HCT116 (cell line): ENCODE results near the gene AP5M1. TPM values are rescaled to one million over a fixed set of nuclear protein-coding genes. Genes with fewer than 3 reads are reported as not detected.

Source experiments
- ATAC-seq: fragments of 200-7000 bp; cut with Tn5 transposase; 2 replicates; pipeline ENCODE4 v1.9.1; 2020; ENCODE audit warnings: mild to moderate bottlenecking, moderate library complexity
- BruUV-seq: library from RNA; stranded (reverse); fragments of 400-500 nt; replicated peaks from 2 replicates; lab custom pipeline; 2021; lab: Mats Ljungman, UMichigan
- CTCF ChIA-PET: fragments of 300-600 bp; sonication (Branson Sonifier 250); formaldehyde crosslinking; loops from one replicate; lab custom pipeline; 2021; ENCODE audit warnings: antibody characterized with exemption; lab: Charles Lee
- POLR2A ChIA-PET: fragments of 300-600, 350-600 bp; sonication (Branson Sonifier 250); formaldehyde crosslinking; loops from one replicate; lab custom pipeline; 2021; ENCODE audit warnings: antibody characterized with exemption; lab: Charles Lee
- RAD21 ChIA-PET, 2 experiments: fragments of 300-600 bp; sonication (Branson Sonifier 250); formaldehyde crosslinking; loops; one replicate each; lab custom pipeline; 2023; ENCODE audit warnings: low total read pairs in 2 of 2; ENCODE audit not compliant: uncharacterized antibody in 2 of 2, unreplicated experiment in 2 of 2, low non-redundant PET in 1 of 2; lab: Charles Lee
- DNase-seq: peaks from one replicate; pipeline ENCODE4 v3.0.0-alpha.2; 2010; ENCODE audit warnings: low read depth, low spot score
- H2AFZ ChIP-seq: fragments of 200-600 bp; shearing (Covaris generic), sonication (generic); 2 replicates; pipeline ENCODE4 v1.6.1; 2017; ENCODE audit warnings: low read depth, mixed run types, mixed read lengths, antibody characterized with exemption, low read length; ENCODE audit not compliant: poor library complexity, severe bottlenecking
- H3K27ac ChIP-seq: 2 replicates; pipeline ENCODE4 v1.5.1; 2012; ENCODE audit warnings: low read depth, low read length
- H3K27me3 ChIP-seq: fragments of 200-600 bp; sonication (generic); 2 replicates; pipeline ENCODE4 v1.6.1; 2016; ENCODE audit warnings: mixed run types, low read length, mixed read lengths; ENCODE audit not compliant: insufficient read depth
- H3K36me3 ChIP-seq, 2 experiments: fragments of 200-500 bp in 1 of 2; fragments of 200-600 bp in 1 of 2; sonication (Bioruptor generic) in 1 of 2; sonication (generic) in 1 of 2; 2 replicates each; pipeline versions ENCODE4 v1.5.1 to v1.6.1; 2014 to 2016; ENCODE audit warnings: low read length in 2 of 2, inconsistent platforms in 1 of 2, mixed read lengths in 1 of 2, mixed run types in 1 of 2; ENCODE audit not compliant: insufficient read depth in 2 of 2, control insufficient read depth in 1 of 2
- H3K4me1 ChIP-seq, 2 experiments: fragments of 200-600 bp in 1 of 2; sonication (generic) in 1 of 2; 2 replicates each; pipeline versions ENCODE4 v1.5.1 to v1.6.1; 2012 to 2017; ENCODE audit warnings: low read length in 2 of 2, inconsistent platforms in 1 of 2, mild to moderate bottlenecking in 1 of 2, mixed read lengths in 1 of 2, mixed run types in 1 of 2, moderate library complexity in 1 of 2; ENCODE audit not compliant: insufficient read depth in 2 of 2, control insufficient read depth in 1 of 2
- H3K4me2 ChIP-seq: fragments of 200-600 bp; sonication (generic); 2 replicates; pipeline ENCODE4 v1.6.1; 2017; ENCODE audit warnings: mixed run types, low read length, mixed read lengths
- H3K4me3 ChIP-seq, 2 experiments: fragments of 200-600 bp in 1 of 2; sonication (generic) in 1 of 2; replicated peaks in 1 of 2; 2 replicates each; pipeline ENCODE4 v1.5.1; 2011 to 2016; ENCODE audit warnings: low read length in 2 of 2, control low read depth in 1 of 2, low read depth in 1 of 2, mild to moderate bottlenecking in 1 of 2, mixed read lengths in 1 of 2, mixed run types in 1 of 2
- H3K79me2 ChIP-seq: fragments of 200-600 bp; sonication (generic); 2 replicates; pipeline ENCODE4 v1.6.1; 2017; ENCODE audit warnings: mild to moderate bottlenecking, mixed run types, low read length, moderate library complexity, mixed read lengths; ENCODE audit not compliant: insufficient read depth
- H3K9ac ChIP-seq: fragments of 200-600 bp; sonication (generic); 2 replicates; pipeline ENCODE4 v1.6.1; 2016; ENCODE audit warnings: low read length, mixed read lengths
- H3K9me2 ChIP-seq: fragments of 200-600 bp; sonication (generic), shearing (Covaris generic); 2 replicates; pipeline ENCODE4 v1.6.1; 2017; ENCODE audit warnings: mixed run types, mild to moderate bottlenecking, moderate library complexity; ENCODE audit not compliant: insufficient read depth
- H3K9me3 ChIP-seq, 2 experiments: fragments of 200-500 bp in 1 of 2; fragments of 200-600 bp in 1 of 2; sonication (Bioruptor generic) in 1 of 2; sonication (generic) in 1 of 2; 2 replicates each; pipeline ENCODE4 v1.6.1; 2014 to 2017; ENCODE audit warnings: low read length in 2 of 2, mixed read lengths in 2 of 2, inconsistent platforms in 1 of 2, low read depth in 1 of 2, mild to moderate bottlenecking in 1 of 2, mixed run types in 1 of 2, moderate library complexity in 1 of 2; ENCODE audit not compliant: control insufficient read depth in 1 of 2, insufficient read depth in 1 of 2
- H4K20me1 ChIP-seq: fragments of 200-600 bp; sonication (generic), shearing (Covaris generic); 2 replicates; pipeline ENCODE4 v1.6.1; 2017; ENCODE audit warnings: mixed run types, mild to moderate bottlenecking, moderate library complexity; ENCODE audit not compliant: insufficient read depth
- CBX3 ChIP-seq: IDR thresholded peaks from 2 replicates; pipeline ENCODE4 v1.6.1; 2012; ENCODE audit warnings: low read depth
- EGR1 ChIP-seq: IDR thresholded peaks from 2 replicates; pipeline ENCODE4 v1.6.1; 2012; ENCODE audit warnings: low read depth
- EZH2phosphoT487 ChIP-seq: fragments of 200-600 bp; IDR thresholded peaks from 2 replicates; pipeline ENCODE4 v1.6.1; 2018; ENCODE audit warnings: antibody characterized with exemption, borderline replicate concordance
- FOSL1 ChIP-seq: IDR thresholded peaks from 2 replicates; pipeline ENCODE4 v1.6.1; 2012; ENCODE audit warnings: low read depth
- JUND ChIP-seq: IDR thresholded peaks from 2 replicates; pipeline ENCODE4 v1.6.1; 2012
- POLR2A ChIP-seq: IDR thresholded peaks from 2 replicates; pipeline ENCODE4 v1.7.0; 2011; ENCODE audit warnings: borderline replicate concordance; ENCODE audit not compliant: insufficient read depth, insufficient read length; ENCODE audit errors: extremely low read depth
- POLR2AphosphoS5 ChIP-seq: IDR thresholded peaks from 2 replicates; pipeline ENCODE4 v1.6.1; 2011; ENCODE audit warnings: mild to moderate bottlenecking, low read depth, low read length, moderate library complexity
- SIN3A ChIP-seq: IDR thresholded peaks from 2 replicates; pipeline ENCODE4 v1.6.1; 2012; ENCODE audit warnings: low read depth
- SP1 ChIP-seq: IDR thresholded peaks from 2 replicates; pipeline ENCODE4 v1.6.1; 2012; ENCODE audit warnings: low read depth
- SRF ChIP-seq: IDR thresholded peaks from 2 replicates; pipeline ENCODE4 v1.6.1; 2012; ENCODE audit warnings: low read depth
- YY1 ChIP-seq: IDR thresholded peaks from 2 replicates; pipeline ENCODE4 v1.6.1; 2011; ENCODE audit warnings: low read length, low read depth, moderate library complexity, mild to moderate bottlenecking; ENCODE audit not compliant: insufficient replicate concordance; ENCODE audit errors: extremely low read depth
- ZFX ChIP-seq: fragments of 450-650 bp; IDR thresholded peaks from 2 replicates; pipeline ENCODE4 v1.6.1; 2017
- intact Hi-C: fragments of 100-400 bp; cut with micrococcal nuclease; formaldehyde crosslinking; loops from 2 replicates; pipeline ENCODE4 v1.10.0; 2022
- total RNA-seq: library from RNA; stranded (reverse); gene quantifications from one replicate; pipeline ENCODE4 v1.2.1, GENCODE V29; 2021; ENCODE audit not compliant: unreplicated experiment
- TF ChIP-seq, protein P1 (sequence below), 3 experiments: fragments of 200-600 bp in 1 of 3; sonication (generic) in 1 of 3; IDR thresholded peaks in 2 of 3; conservative IDR thresholded peaks in 1 of 3; 2 replicates each; pipeline ENCODE4 v1.5.1; 2012 to 2017; ENCODE audit warnings: low read depth in 2 of 3, low read length in 2 of 3, antibody characterized with exemption in 1 of 3, borderline replicate concordance in 1 of 3, control low read depth in 1 of 3, mild to moderate bottlenecking in 1 of 3, mixed read lengths in 1 of 3, mixed run types in 1 of 3, moderate library complexity in 1 of 3; ENCODE audit not compliant: insufficient read depth in 1 of 3
- TF ChIP-seq, protein P2 (sequence below): IDR thresholded peaks from 2 replicates; pipeline ENCODE4 v1.6.1; 2012
- TF ChIP-seq, protein P3 (sequence below): IDR thresholded peaks from 2 replicates; pipeline ENCODE4 v1.6.1; 2011; ENCODE audit warnings: mild to moderate bottlenecking, low read length, moderate library complexity; ENCODE audit not compliant: insufficient replicate concordance; ENCODE audit errors: extremely low read depth

AP5M1 gene
- total RNA-seq, 1 experiment from 2014 or later: 25.3 TPM

DNA sequence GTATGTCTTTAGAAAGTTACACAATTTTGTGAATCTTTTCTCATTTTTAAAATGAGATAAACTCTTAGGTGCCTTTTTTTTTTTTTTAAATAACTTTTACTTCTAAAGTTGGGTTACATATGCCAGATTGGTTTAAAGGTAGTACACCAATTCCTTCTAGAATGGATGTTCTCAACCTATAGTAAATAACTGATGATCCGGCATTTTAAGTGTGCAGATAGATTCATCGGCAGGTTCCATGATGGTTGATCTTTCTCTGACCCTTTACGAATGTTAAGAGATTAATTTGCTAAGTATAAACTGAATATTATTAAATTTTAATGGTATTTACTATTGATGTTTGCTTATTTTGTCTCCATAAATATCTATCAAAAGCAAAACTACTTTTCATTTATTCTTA, 8.3 kb downstream of the AP5M1 start:
- Histone ChIP-seq H2AFZ (no peak overlapping the region), H3K79me2 (peaks cover 32% of the 10 kb centered on the region), H3K27ac (no peak overlapping the region), H3K27me3 (no peaks in the 10 kb centered on the region), H3K9me3 (no peaks in the 10 kb centered on the region), H3K4me2 (no peak overlapping the region), H3K4me3 (no peak overlapping the region), H3K9me2 (no peaks in the 10 kb centered on the region), H3K36me3 (peaks cover 5 to 14% of the 10 kb centered on the region in 2 experiments; a peak in 3 of 4 replicates), H3K4me1 (no peaks in the 10 kb centered on the region), H4K20me1 (no peaks in the 10 kb centered on the region), H3K9ac (no peak overlapping the region)
- no TSS peak for BruUV-seq
- ATAC-seq (no peak), DNase-seq (no peak)
- intact Hi-C loops: no loop called here
- ChIA-PET RAD21 (no interaction called here), POLR2A (no interaction called here), CTCF (no interaction called here)
- no peak for TF ChIP-seq FOSL1
- TF ChIP-seq ZFX: no peak
- TF ChIP-seq, protein P1, sequence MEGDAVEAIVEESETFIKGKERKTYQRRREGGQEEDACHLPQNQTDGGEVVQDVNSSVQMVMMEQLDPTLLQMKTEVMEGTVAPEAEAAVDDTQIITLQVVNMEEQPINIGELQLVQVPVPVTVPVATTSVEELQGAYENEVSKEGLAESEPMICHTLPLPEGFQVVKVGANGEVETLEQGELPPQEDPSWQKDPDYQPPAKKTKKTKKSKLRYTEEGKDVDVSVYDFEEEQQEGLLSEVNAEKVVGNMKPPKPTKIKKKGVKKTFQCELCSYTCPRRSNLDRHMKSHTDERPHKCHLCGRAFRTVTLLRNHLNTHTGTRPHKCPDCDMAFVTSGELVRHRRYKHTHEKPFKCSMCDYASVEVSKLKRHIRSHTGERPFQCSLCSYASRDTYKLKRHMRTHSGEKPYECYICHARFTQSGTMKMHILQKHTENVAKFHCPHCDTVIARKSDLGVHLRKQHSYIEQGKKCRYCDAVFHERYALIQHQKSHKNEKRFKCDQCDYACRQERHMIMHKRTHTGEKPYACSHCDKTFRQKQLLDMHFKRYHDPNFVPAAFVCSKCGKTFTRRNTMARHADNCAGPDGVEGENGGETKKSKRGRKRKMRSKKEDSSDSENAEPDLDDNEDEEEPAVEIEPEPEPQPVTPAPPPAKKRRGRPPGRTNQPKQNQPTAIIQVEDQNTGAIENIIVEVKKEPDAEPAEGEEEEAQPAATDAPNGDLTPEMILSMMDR (IDR thresholded peaks at IDR 0.05 in 2 of 3, conservative IDR thresholded peaks at IDR 0.05 in 1 of 3; ENCODE audit: borderline replicate concordance in 1 of 3, insufficient read depth in 1 of 3, low read depth in 2 of 3, low read length in 2 of 3): no peak
- no peak for TF ChIP-seq EZH2phosphoT487
- TF ChIP-seq YY1: no peak
- TF ChIP-seq SIN3A: no peak
- TF ChIP-seq SRF: no peak
- TF ChIP-seq, protein P2, sequence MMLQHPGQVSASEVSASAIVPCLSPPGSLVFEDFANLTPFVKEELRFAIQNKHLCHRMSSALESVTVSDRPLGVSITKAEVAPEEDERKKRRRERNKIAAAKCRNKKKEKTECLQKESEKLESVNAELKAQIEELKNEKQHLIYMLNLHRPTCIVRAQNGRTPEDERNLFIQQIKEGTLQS: no peak

DNA sequence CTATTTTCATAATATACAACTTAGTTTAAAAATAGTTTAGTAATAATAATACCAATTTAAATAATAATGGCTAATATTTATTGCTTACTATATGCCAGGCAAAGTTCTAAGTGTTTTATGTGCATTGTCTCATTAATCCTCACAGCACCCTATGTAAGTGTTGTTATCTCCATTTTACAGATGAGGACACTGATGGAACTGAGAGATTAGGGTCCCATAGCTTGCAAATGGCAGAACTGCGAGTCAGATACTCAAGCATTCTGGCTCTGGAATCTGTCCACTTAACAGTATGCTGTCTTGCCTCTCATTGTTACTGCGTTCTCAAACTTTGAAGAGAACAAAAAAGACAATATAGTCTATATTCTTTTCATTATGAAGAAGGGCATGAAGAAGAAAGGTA, 19.0 kb downstream of the AP5M1 start:
- intact Hi-C loops: no loop called here
- POLR2A ChIA-PET: no interaction called here
- DNase-seq (no peak), ATAC-seq (no peak)
- H3K4me2 ChIP-seq: no peak overlapping the region
- H3K4me1 ChIP-seq: no peaks in the 10 kb centered on the region
- no peaks in the 10 kb centered on the region for H3K79me2 ChIP-seq
- CTCF ChIA-PET: no interaction called here
- H3K9me3 ChIP-seq: no peaks in the 10 kb centered on the region
- H3K9me2 ChIP-seq: no peaks in the 10 kb centered on the region
- H3K9ac ChIP-seq: no peak overlapping the region
- no peaks in the 10 kb centered on the region for H4K20me1 ChIP-seq
- RAD21 ChIA-PET: no interaction called here
- H3K27me3 ChIP-seq: no peaks in the 10 kb centered on the region
- H2AFZ ChIP-seq: no peak overlapping the region
- BruUV-seq: no TSS peak
- peaks cover 2 to 5% of the 10 kb centered on the region in 2 experiments; a peak in 1 of 4 replicates for H3K36me3 ChIP-seq
- H3K4me3 ChIP-seq: no peak overlapping the region
- H3K27ac ChIP-seq: no peak overlapping the region
- TF ChIP-seq SP1 (no peak), POLR2A (no peak), JUND (no peak), POLR2AphosphoS5 (no peak), EGR1 (no peak), SIN3A (no peak), ZFX (no peak), CBX3 (no peak), SRF (no peak)
- TF ChIP-seq, protein P3, sequence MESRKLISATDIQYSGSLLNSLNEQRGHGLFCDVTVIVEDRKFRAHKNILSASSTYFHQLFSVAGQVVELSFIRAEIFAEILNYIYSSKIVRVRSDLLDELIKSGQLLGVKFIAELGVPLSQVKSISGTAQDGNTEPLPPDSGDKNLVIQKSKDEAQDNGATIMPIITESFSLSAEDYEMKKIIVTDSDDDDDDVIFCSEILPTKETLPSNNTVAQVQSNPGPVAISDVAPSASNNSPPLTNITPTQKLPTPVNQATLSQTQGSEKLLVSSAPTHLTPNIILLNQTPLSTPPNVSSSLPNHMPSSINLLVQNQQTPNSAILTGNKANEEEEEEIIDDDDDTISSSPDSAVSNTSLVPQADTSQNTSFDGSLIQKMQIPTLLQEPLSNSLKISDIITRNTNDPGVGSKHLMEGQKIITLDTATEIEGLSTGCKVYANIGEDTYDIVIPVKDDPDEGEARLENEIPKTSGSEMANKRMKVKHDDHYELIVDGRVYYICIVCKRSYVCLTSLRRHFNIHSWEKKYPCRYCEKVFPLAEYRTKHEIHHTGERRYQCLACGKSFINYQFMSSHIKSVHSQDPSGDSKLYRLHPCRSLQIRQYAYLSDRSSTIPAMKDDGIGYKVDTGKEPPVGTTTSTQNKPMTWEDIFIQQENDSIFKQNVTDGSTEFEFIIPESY: no peak
- TF ChIP-seq, protein P1 (IDR thresholded peaks at IDR 0.05 in 2 of 3, conservative IDR thresholded peaks at IDR 0.05 in 1 of 3; ENCODE audit: borderline replicate concordance in 1 of 3, insufficient read depth in 1 of 3, low read depth in 2 of 3, low read length in 2 of 3): no peak
